ENCODE measurements around the gene EIF2S1. TPM values are rescaled to one million over a fixed set of nuclear protein-coding genes. Genes with fewer than 3 reads are reported as not detected.
"Not testable (repeated sequence)": the region's sequence is repeated elsewhere in the genome, so short reads cannot be mapped to it uniquely, and the experiment has no call there.

Gene EIF2S1
- total RNA-seq, 1 experiment from 2014 or later = 116 TPM

GRCh38 chr14:67405771-67406170, 45.6 kb downstream of the EIF2S1 start:
- no peaks in the 10 kb centered on the region for H3K27me3 ChIP-seq (ENCODE audit: control insufficient read depth, insufficient read depth, low read length)
- no peak overlapping the region for H3K27ac ChIP-seq (ENCODE audit: low read length)
- intact Hi-C loops (cut with micrococcal nuclease; ENCODE audit: unreplicated experiment) = no loop called here
- ChIA-PET POLR2A (interaction anchor here (0.7 kb wide), 1 partner anchor 262 kb away, joined by 9 read pairs; no protein-coding TSS in a partner anchor), CTCF (no interaction called here)
- no peaks in the 10 kb centered on the region for H3K36me3 ChIP-seq (ENCODE audit: control insufficient read depth, insufficient read depth, low read length)
- no peak for ATAC-seq
- TF ChIP-seq POLR2AphosphoS5 (IDR thresholded peaks at IDR 0.05; ENCODE audit: low read depth, low read length) (no peak), CTCF (IDR thresholded peaks at IDR 0.05) (no peak), TCF7L2 (IDR thresholded peaks at IDR 0.05; ENCODE audit: low read depth, low read length) (no peak), SIN3A (IDR thresholded peaks at IDR 0.05; ENCODE audit: borderline replicate concordance, insufficient read depth, low read depth, low read length) (no peak), REST (IDR thresholded peaks at IDR 0.05; ENCODE audit: insufficient read depth in 1 of 2, low read depth in 2 of 2, low read length in 1 of 2) (no peak)
- H3K4me1 ChIP-seq (ENCODE audit: control insufficient read depth, insufficient read depth, low read length) = peaks cover 3% of the 10 kb centered on the region; the same call in 1 of the 2 replicates
- in situ Hi-C loops (cut with HindIII; ENCODE audit: low pct_unique_long_range_greater_than_20kb, low sequenced_read_pairs) = no loop called here
- no TSS peak for BruUV-seq (replicated peaks)
- no peaks in the 10 kb centered on the region for H3K9me3 ChIP-seq (ENCODE audit: control insufficient read depth, insufficient read depth, low read depth, low read length)
- H3K4me3 ChIP-seq (ENCODE audit: low read depth in 2 of 2, low read length in 2 of 2) = no peak overlapping the region
- DNase-seq (ENCODE audit: low read depth, low spot score) = no peak

GRCh38 chr14:67408122-67408801, 48.1 kb downstream of the EIF2S1 start:
- CTCF ChIA-PET; DNase-seq (ENCODE audit: low read depth, low spot score); intact Hi-C loops (cut with micrococcal nuclease; ENCODE audit: unreplicated experiment); H3K27ac ChIP-seq (ENCODE audit: low read length); H3K36me3 ChIP-seq (ENCODE audit: control insufficient read depth, insufficient read depth, low read length); H3K4me3 ChIP-seq (ENCODE audit: low read depth in 2 of 2, low read length in 2 of 2); H3K4me1 ChIP-seq (ENCODE audit: control insufficient read depth, insufficient read depth, low read length); H3K27me3 ChIP-seq (ENCODE audit: control insufficient read depth, insufficient read depth, low read length); BruUV-seq (replicated peaks); H3K9me3 ChIP-seq (ENCODE audit: control insufficient read depth, insufficient read depth, low read depth, low read length); ATAC-seq; POLR2A ChIA-PET; in situ Hi-C loops (cut with HindIII; ENCODE audit: low pct_unique_long_range_greater_than_20kb, low sequenced_read_pairs): not testable (repeated sequence)

GRCh38 chr14:67409461-67409860, 49.3 kb downstream of the EIF2S1 start:
- H3K27me3 ChIP-seq (ENCODE audit: control insufficient read depth, insufficient read depth, low read length) = no peaks in the 10 kb centered on the region
- no peaks in the 10 kb centered on the region for H3K9me3 ChIP-seq (ENCODE audit: control insufficient read depth, insufficient read depth, low read depth, low read length)
- in situ Hi-C loops (cut with HindIII; ENCODE audit: low pct_unique_long_range_greater_than_20kb, low sequenced_read_pairs) = no loop called here
- ChIA-PET CTCF (no interaction called here), POLR2A (interaction anchor here (0.6 kb wide), 1 partner anchor 207 kb away, joined by 3 read pairs; no protein-coding TSS in a partner anchor)
- H3K4me3 ChIP-seq (ENCODE audit: low read depth in 2 of 2, low read length in 2 of 2) = no peak overlapping the region
- TF ChIP-seq SIN3A (IDR thresholded peaks at IDR 0.05; ENCODE audit: borderline replicate concordance, insufficient read depth, low read depth, low read length) (no peak), CTCF (IDR thresholded peaks at IDR 0.05) (no peak), REST (IDR thresholded peaks at IDR 0.05; ENCODE audit: insufficient read depth in 1 of 2, low read depth in 2 of 2, low read length in 1 of 2) (no peak), POLR2AphosphoS5 (IDR thresholded peaks at IDR 0.05; ENCODE audit: low read depth, low read length) (no peak), TCF7L2 (IDR thresholded peaks at IDR 0.05; ENCODE audit: low read depth, low read length) (no peak)
- BruUV-seq (replicated peaks) = no TSS peak
- H3K27ac ChIP-seq (ENCODE audit: low read length) = no peak overlapping the region
- ATAC-seq = no peak
- no peak for DNase-seq (ENCODE audit: low read depth, low spot score)
- H3K36me3 ChIP-seq (ENCODE audit: control insufficient read depth, insufficient read depth, low read length) = no peaks in the 10 kb centered on the region; the same call in 1 of the 2 replicates
- peaks cover 3% of the 10 kb centered on the region; the same call in 1 of the 2 replicates for H3K4me1 ChIP-seq (ENCODE audit: control insufficient read depth, insufficient read depth, low read length)
- intact Hi-C loops (cut with micrococcal nuclease; ENCODE audit: unreplicated experiment) = no loop called here

Measured in Panc1 (cell line).